ENCODE results near the gene NAMPT. TPM values are rescaled to one million over a fixed set of nuclear protein-coding genes. Genes with fewer than 3 reads are reported as not detected.

The NAMPT gene
- total RNA-seq, 1 donor = 1,699 TPM

- Histone ChIP-seq H3K4me3 (ENCODE audit: low read length) (no peak overlapping the region), H3K9me3 (ENCODE audit: low read depth, low read length) (no peaks in the 10 kb centered on the region), H3K27me3 (ENCODE audit: insufficient read depth, low read length) (no peaks in the 10 kb centered on the region), H3K4me1 (ENCODE audit: insufficient read depth, low read length) (no peaks in the 10 kb centered on the region)
Observed at GRCh38 chr7:106269254-106269961, 15.4 kb downstream of the NAMPT start.

GRCh38 chr7:106265133-106265532, 19.6 kb downstream of the NAMPT start:
- H3K4me1 ChIP-seq (ENCODE audit: insufficient read depth, low read length) = no peaks in the 10 kb centered on the region
- H3K27me3 ChIP-seq (ENCODE audit: insufficient read depth, low read length) = no peaks in the 10 kb centered on the region
- no peaks in the 10 kb centered on the region for H3K9me3 ChIP-seq (ENCODE audit: low read depth, low read length)
- no peak overlapping the region for H3K4me3 ChIP-seq (ENCODE audit: low read length)

GRCh38 chr7:106262221-106262881, 22.4 kb downstream of the NAMPT start:
- no peak overlapping the region for H3K4me3 ChIP-seq (ENCODE audit: low read length)
- H3K9me3 ChIP-seq (ENCODE audit: low read depth, low read length) = no peaks in the 10 kb centered on the region
- H3K4me1 ChIP-seq (ENCODE audit: insufficient read depth, low read length) = no peaks in the 10 kb centered on the region
- no peaks in the 10 kb centered on the region for H3K27me3 ChIP-seq (ENCODE audit: insufficient read depth, low read length)

GRCh38 chr7:106260136-106260561, 24.6 kb downstream of the NAMPT start:
- Histone ChIP-seq H3K27me3 (ENCODE audit: insufficient read depth, low read length) (no peaks in the 10 kb centered on the region), H3K4me1 (ENCODE audit: insufficient read depth, low read length) (no peaks in the 10 kb centered on the region), H3K4me3 (ENCODE audit: low read length) (no peak overlapping the region), H3K9me3 (ENCODE audit: low read depth, low read length) (no peaks in the 10 kb centered on the region)

GRCh38 chr7:106258789-106259188, 26.0 kb downstream of the NAMPT start:
- Histone ChIP-seq H3K9me3 (ENCODE audit: low read depth, low read length) (no peaks in the 10 kb centered on the region), H3K4me1 (ENCODE audit: insufficient read depth, low read length) (no peaks in the 10 kb centered on the region), H3K27me3 (ENCODE audit: insufficient read depth, low read length) (no peaks in the 10 kb centered on the region), H3K4me3 (ENCODE audit: low read length) (no peak overlapping the region)

GRCh38 chr7:106257752-106258151, 27.0 kb downstream of the NAMPT start:
- no peaks in the 10 kb centered on the region for H3K4me1 ChIP-seq (ENCODE audit: insufficient read depth, low read length)
- no peak overlapping the region for H3K4me3 ChIP-seq (ENCODE audit: low read length)
- H3K9me3 ChIP-seq (ENCODE audit: low read depth, low read length) = no peaks in the 10 kb centered on the region
- H3K27me3 ChIP-seq (ENCODE audit: insufficient read depth, low read length) = no peaks in the 10 kb centered on the region

GRCh38 chr7:106256144-106256543, 28.6 kb downstream of the NAMPT start:
- H3K9me3 ChIP-seq (ENCODE audit: low read depth, low read length) = no peaks in the 10 kb centered on the region
- no peak overlapping the region for H3K4me3 ChIP-seq (ENCODE audit: low read length)
- no peaks in the 10 kb centered on the region for H3K27me3 ChIP-seq (ENCODE audit: insufficient read depth, low read length)
- no peaks in the 10 kb centered on the region for H3K4me1 ChIP-seq (ENCODE audit: insufficient read depth, low read length)

- Histone ChIP-seq H3K27me3 (ENCODE audit: insufficient read depth, low read length) (no peaks in the 10 kb centered on the region), H3K4me3 (ENCODE audit: low read length) (no peak overlapping the region), H3K4me1 (ENCODE audit: insufficient read depth, low read length) (no peaks in the 10 kb centered on the region), H3K9me3 (ENCODE audit: low read depth, low read length) (no peaks in the 10 kb centered on the region)
Observed at GRCh38 chr7:106255246-106255645, 29.5 kb downstream of the NAMPT start.

GRCh38 chr7:106254525-106255116, 30.2 kb downstream of the NAMPT start:
- H3K4me3 ChIP-seq (ENCODE audit: low read length) = no peak overlapping the region
- no peaks in the 10 kb centered on the region for H3K27me3 ChIP-seq (ENCODE audit: insufficient read depth, low read length)
- H3K4me1 ChIP-seq (ENCODE audit: insufficient read depth, low read length) = no peaks in the 10 kb centered on the region
- no peaks in the 10 kb centered on the region for H3K9me3 ChIP-seq (ENCODE audit: low read depth, low read length)

GRCh38 chr7:106252568-106252967, 32.2 kb downstream of the NAMPT start:
- H3K9me3 ChIP-seq (ENCODE audit: low read depth, low read length) = no peaks in the 10 kb centered on the region
- H3K27me3 ChIP-seq (ENCODE audit: insufficient read depth, low read length) = no peaks in the 10 kb centered on the region
- no peaks in the 10 kb centered on the region for H3K4me1 ChIP-seq (ENCODE audit: insufficient read depth, low read length)
- H3K4me3 ChIP-seq (ENCODE audit: low read length) = no peak overlapping the region

GRCh38 chr7:106249488-106249887, 35.3 kb downstream of the NAMPT start:
- H3K9me3 ChIP-seq (ENCODE audit: low read depth, low read length) = no peaks in the 10 kb centered on the region
- H3K4me3 ChIP-seq (ENCODE audit: low read length) = no peak overlapping the region
- H3K4me1 ChIP-seq (ENCODE audit: insufficient read depth, low read length) = no peaks in the 10 kb centered on the region
- H3K27me3 ChIP-seq (ENCODE audit: insufficient read depth, low read length) = no peaks in the 10 kb centered on the region

- Histone ChIP-seq H3K27me3 (ENCODE audit: insufficient read depth, low read length) (no peaks in the 10 kb centered on the region), H3K9me3 (ENCODE audit: low read depth, low read length) (no peaks in the 10 kb centered on the region), H3K4me1 (ENCODE audit: insufficient read depth, low read length) (no peaks in the 10 kb centered on the region), H3K4me3 (ENCODE audit: low read length) (no peak overlapping the region)
Observed at GRCh38 chr7:106248600-106248999, 36.2 kb downstream of the NAMPT start.

- Histone ChIP-seq H3K4me1 (ENCODE audit: insufficient read depth, low read length) (no peaks in the 10 kb centered on the region), H3K9me3 (ENCODE audit: low read depth, low read length) (no peaks in the 10 kb centered on the region), H3K27me3 (ENCODE audit: insufficient read depth, low read length) (no peaks in the 10 kb centered on the region), H3K4me3 (ENCODE audit: low read length) (no peak overlapping the region)
Observed at GRCh38 chr7:106247841-106248240, 36.9 kb downstream of the NAMPT start.

GRCh38 chr7:106246902-106247711, 37.7 kb downstream of the NAMPT start:
- no peaks in the 10 kb centered on the region for H3K27me3 ChIP-seq (ENCODE audit: insufficient read depth, low read length)
- no peaks in the 10 kb centered on the region for H3K4me1 ChIP-seq (ENCODE audit: insufficient read depth, low read length)
- H3K9me3 ChIP-seq (ENCODE audit: low read depth, low read length) = no peaks in the 10 kb centered on the region
- no peak overlapping the region for H3K4me3 ChIP-seq (ENCODE audit: low read length)

- Histone ChIP-seq H3K27me3 (ENCODE audit: insufficient read depth, low read length) (no peaks in the 10 kb centered on the region), H3K4me3 (ENCODE audit: low read length) (no peak overlapping the region), H3K4me1 (ENCODE audit: insufficient read depth, low read length) (no peaks in the 10 kb centered on the region), H3K9me3 (ENCODE audit: low read depth, low read length) (no peaks in the 10 kb centered on the region)
Observed at GRCh38 chr7:106243893-106244292, 40.9 kb downstream of the NAMPT start.

Measured in mononuclear cell (primary cell).